ENCODE measurements around the gene GPR152.

Gene GPR152

GRCh38 chr11:67453816-67454732 lies 1.5 kb upstream of the GPR152 start:
- Histone ChIP-seq H3K9ac (no peak overlapping the region), H3K4me1 (ENCODE audit: low read depth, poor library complexity, severe bottlenecking) (no peaks in the 10 kb centered on the region), H3K4me3 (IDR thresholded peaks at IDR 0.05; ENCODE audit: insufficient read depth, low read depth, low read length) (no peak overlapping the region), H3K27ac (no peak overlapping the region), H4K20me1 (ENCODE audit: insufficient read depth) (no peaks in the 10 kb centered on the region), H2AFZ (ENCODE audit: low read depth) (no peak overlapping the region), H3K36me3 (ENCODE audit: insufficient read depth) (no peaks in the 10 kb centered on the region), H3K79me2 (ENCODE audit: insufficient read depth, low read depth) (no peaks in the 10 kb centered on the region), H3K4me2 (no peak overlapping the region), H3K27me3 (ENCODE audit: insufficient read depth, low read depth) (0 out of 2 replicates have a peak, but pooled peaks cover 4% of the 10 kb centered on the region)
- no peak for TF ChIP-seq CTCF (conservative IDR thresholded peaks at IDR 0.05; ENCODE audit: low read depth, low read length)

- H3K4me1 ChIP-seq (ENCODE audit: low read depth, poor library complexity, severe bottlenecking): no peaks in the 10 kb centered on the region
- peaks cover 16% of the 10 kb centered on the region for H3K27me3 ChIP-seq (ENCODE audit: insufficient read depth, low read depth)
- no peak overlapping the region for H3K9ac ChIP-seq
- no peaks in the 10 kb centered on the region for H3K36me3 ChIP-seq (ENCODE audit: insufficient read depth)
- H3K4me3 ChIP-seq (IDR thresholded peaks at IDR 0.05; ENCODE audit: insufficient read depth, low read depth, low read length): no peak overlapping the region
- H3K27ac ChIP-seq: no peak overlapping the region
- no peak for TF ChIP-seq CTCF (conservative IDR thresholded peaks at IDR 0.05; ENCODE audit: low read depth, low read length)
- no peak overlapping the region for H2AFZ ChIP-seq (ENCODE audit: low read depth)
- H4K20me1 ChIP-seq (ENCODE audit: insufficient read depth): no peaks in the 10 kb centered on the region
- no peaks in the 10 kb centered on the region for H3K79me2 ChIP-seq (ENCODE audit: insufficient read depth, low read depth)
- no peak overlapping the region for H3K4me2 ChIP-seq
Measured at GRCh38 chr11:67451658-67451976, 912 bp downstream of the GPR152 start.

GRCh38 chr11:67450796-67451657 lies 1.5 kb downstream of the GPR152 start:
- Histone ChIP-seq H3K4me1 (ENCODE audit: low read depth, poor library complexity, severe bottlenecking) (no peaks in the 10 kb centered on the region), H3K4me3 (IDR thresholded peaks at IDR 0.05; ENCODE audit: insufficient read depth, low read depth, low read length) (no peak overlapping the region), H3K27me3 (ENCODE audit: insufficient read depth, low read depth) (peaks cover 20% of the 10 kb centered on the region), H3K27ac (no peak overlapping the region), H3K4me2 (no peak overlapping the region), H2AFZ (ENCODE audit: low read depth) (no peak overlapping the region), H4K20me1 (ENCODE audit: insufficient read depth) (no peaks in the 10 kb centered on the region), H3K79me2 (ENCODE audit: insufficient read depth, low read depth) (no peaks in the 10 kb centered on the region), H3K36me3 (ENCODE audit: insufficient read depth) (no peaks in the 10 kb centered on the region), H3K9ac (no peak overlapping the region)
- no peak for TF ChIP-seq CTCF (conservative IDR thresholded peaks at IDR 0.05; ENCODE audit: low read depth, low read length)

GRCh38 chr11:67449116-67449844 lies 3.2 kb downstream of the GPR152 start:
- Histone ChIP-seq H4K20me1 (ENCODE audit: insufficient read depth) (no peaks in the 10 kb centered on the region), H3K79me2 (ENCODE audit: insufficient read depth, low read depth) (no peaks in the 10 kb centered on the region), H3K4me2 (no peak overlapping the region), H3K4me1 (ENCODE audit: low read depth, poor library complexity, severe bottlenecking) (no peaks in the 10 kb centered on the region), H3K27me3 (ENCODE audit: insufficient read depth, low read depth) (peaks cover 30% of the 10 kb centered on the region), H3K36me3 (ENCODE audit: insufficient read depth) (no peaks in the 10 kb centered on the region), H3K27ac (no peak overlapping the region), H3K4me3 (IDR thresholded peaks at IDR 0.05; ENCODE audit: insufficient read depth, low read depth, low read length) (no peak overlapping the region), H2AFZ (ENCODE audit: low read depth) (no peak overlapping the region), H3K9ac (no peak overlapping the region)
- TF ChIP-seq CTCF (conservative IDR thresholded peaks at IDR 0.05; ENCODE audit: low read depth, low read length): no peak

Data from KMS-11 (cell line).